GM21381 (cell line): ENCODE data around the gene SLC7A10.
"Not testable (repeated sequence)": the region's sequence is repeated elsewhere in the genome, so short reads cannot be mapped to it uniquely, and the experiment has no call there.

Source experiments
- ATAC-seq: cut with Tn5 transposase; IDR thresholded peaks from one replicate; pipeline ENCODE4 v1.9.1; 2021; ENCODE audit warnings: mild to moderate bottlenecking, moderate library complexity; ENCODE audit not compliant: unreplicated experiment

SLC7A10 gene

GRCh38 chr19:33219261-33219815 is 6.3 kb downstream of the SLC7A10 start:
- no peak for ATAC-seq

- no peak for ATAC-seq
These were observed 7.8 kb downstream of the SLC7A10 start for GRCh38 chr19:33217881-33218280.

GRCh38 chr19:33216198-33216830 is 9.3 kb downstream of the SLC7A10 start:
- ATAC-seq, result no peak

GRCh38 chr19:33215438-33216197 is 10.0 kb downstream of the SLC7A10 start:
- no peak for ATAC-seq

GRCh38 chr19:33214596-33214995 is 11.1 kb downstream of the SLC7A10 start:
- ATAC-seq, result no peak

GRCh38 chr19:33212436-33213172 is 13.0 kb downstream of the SLC7A10 start:
- ATAC-seq, result no peak

- ATAC-seq, result no peak
These were observed 13.7 kb downstream of the SLC7A10 start for GRCh38 chr19:33211794-33212435.

GRCh38 chr19:33210266-33210940 is 15.2 kb downstream of the SLC7A10 start:
- no peak for ATAC-seq

- ATAC-seq, result not testable (repeated sequence)
These were observed 15.8 kb downstream of the SLC7A10 start for GRCh38 chr19:33209850-33210230.

GRCh38 chr19:33208904-33209849 is 16.5 kb downstream of the SLC7A10 start:
- no peak for ATAC-seq

- ATAC-seq, result no peak
These were observed 17.2 kb downstream of the SLC7A10 start for GRCh38 chr19:33208371-33208895.

- no peak for ATAC-seq
These were observed 17.7 kb downstream of the SLC7A10 start for GRCh38 chr19:33207903-33208302.

- no peak for ATAC-seq
These were observed 18.5 kb downstream of the SLC7A10 start for GRCh38 chr19:33207040-33207620.

GRCh38 chr19:33206261-33207039 is 19.2 kb downstream of the SLC7A10 start:
- ATAC-seq, result no peak

- no peak for ATAC-seq
These were observed 20.0 kb downstream of the SLC7A10 start for GRCh38 chr19:33205531-33206260.

- no peak for ATAC-seq
These were observed 20.5 kb downstream of the SLC7A10 start for GRCh38 chr19:33205110-33205509.
